CD4-positive, alpha-beta T cell treated with Interleukin-2 at 100 ng/mL for 4 hours (primary cell): ENCODE data around the gene MAP3K9.

Experiments used
- DNase-seq: peaks from one replicate; pipeline ENCODE4 v3.0.0-alpha.2; 2020; ENCODE audit warnings: low spot score

The MAP3K9 gene

DNA sequence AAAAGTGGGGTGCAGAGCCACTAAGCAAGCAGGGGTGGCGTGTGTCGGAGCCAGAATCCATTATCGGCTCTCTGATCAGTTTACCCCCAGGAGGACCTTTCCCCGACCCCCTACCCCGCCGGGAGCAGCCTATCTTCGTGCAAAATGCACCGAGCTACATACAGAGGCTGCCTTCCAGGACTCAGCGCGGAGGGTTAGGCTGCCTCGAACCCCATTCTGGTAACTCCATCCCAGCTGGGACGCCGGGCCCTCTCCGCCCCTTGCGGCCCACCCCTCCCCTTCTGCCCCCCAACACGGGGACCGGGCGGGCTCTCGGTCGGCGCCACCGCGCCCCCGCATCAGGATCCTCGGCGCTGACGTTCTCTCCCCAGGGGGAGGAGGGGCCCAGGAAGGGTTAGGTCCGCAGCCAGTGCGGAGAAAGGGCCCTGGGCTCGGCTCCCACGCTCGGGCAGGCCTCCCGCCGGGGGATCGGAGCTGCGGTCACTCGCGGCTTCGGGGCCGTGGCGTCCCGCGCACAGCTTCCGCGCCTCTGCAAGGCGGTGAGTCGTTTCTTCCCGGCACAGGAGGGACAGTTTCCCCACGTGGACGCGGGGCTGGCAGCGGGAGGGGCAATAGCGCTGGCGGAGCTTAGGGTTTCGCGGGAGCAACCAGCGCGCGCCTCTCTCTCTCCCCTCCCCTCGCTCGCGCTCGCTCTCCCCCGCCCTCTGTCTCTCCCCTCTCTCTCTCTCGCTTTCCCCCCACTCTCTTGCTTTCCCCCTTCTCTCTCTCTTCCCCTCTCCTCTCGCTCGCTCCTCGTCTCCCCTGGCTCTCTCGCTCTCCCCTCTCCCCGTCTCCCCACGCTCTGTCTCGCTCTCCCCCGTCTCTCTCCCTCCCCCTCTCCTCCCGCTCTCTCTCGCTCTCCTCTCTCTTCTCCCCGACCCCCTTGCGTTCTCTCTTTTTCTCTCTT lies 12.5 kb upstream of the MAP3K9 start:
- DNase-seq: peak; percentile 44

DNA sequence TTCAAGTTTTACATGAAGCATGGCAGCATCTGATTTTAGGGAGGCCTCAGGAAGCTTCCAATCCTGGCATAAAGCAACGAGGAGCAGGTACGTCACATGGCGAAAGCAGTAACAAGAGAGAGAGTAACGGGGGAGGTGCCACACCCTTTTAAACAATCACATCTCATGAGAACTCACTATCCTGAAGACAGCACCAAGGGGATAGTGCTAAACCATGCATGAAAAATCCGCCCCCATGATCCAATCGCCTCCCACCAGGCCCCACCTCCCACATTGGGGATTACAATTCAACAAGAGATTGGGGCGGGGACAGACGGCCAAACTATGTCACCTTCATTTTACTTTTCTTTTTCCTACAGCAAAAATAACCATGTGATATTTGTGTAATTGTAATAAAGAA lies 7.2 kb upstream of the MAP3K9 start:
- no peak for DNase-seq

DNA sequence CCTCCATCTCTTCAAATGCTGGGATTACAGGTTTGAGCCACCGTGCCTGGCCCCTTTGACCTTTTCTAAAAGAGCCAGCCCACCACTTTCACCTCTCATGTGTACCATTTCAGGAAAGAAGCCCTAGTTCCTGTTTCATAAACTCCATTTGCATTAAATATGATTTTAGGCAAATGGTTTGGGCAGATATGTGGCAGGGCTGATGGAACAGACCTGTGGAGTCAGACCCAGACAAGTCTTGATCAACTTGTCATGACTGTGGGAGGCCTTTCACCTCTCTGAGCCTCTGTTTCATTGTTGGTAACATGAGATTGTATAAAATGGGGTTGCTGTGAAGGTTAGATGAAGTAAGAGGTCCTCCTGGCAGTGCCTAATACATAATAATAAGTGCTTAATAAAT lies 5.2 kb upstream of the MAP3K9 start:
- no peak for DNase-seq

DNA sequence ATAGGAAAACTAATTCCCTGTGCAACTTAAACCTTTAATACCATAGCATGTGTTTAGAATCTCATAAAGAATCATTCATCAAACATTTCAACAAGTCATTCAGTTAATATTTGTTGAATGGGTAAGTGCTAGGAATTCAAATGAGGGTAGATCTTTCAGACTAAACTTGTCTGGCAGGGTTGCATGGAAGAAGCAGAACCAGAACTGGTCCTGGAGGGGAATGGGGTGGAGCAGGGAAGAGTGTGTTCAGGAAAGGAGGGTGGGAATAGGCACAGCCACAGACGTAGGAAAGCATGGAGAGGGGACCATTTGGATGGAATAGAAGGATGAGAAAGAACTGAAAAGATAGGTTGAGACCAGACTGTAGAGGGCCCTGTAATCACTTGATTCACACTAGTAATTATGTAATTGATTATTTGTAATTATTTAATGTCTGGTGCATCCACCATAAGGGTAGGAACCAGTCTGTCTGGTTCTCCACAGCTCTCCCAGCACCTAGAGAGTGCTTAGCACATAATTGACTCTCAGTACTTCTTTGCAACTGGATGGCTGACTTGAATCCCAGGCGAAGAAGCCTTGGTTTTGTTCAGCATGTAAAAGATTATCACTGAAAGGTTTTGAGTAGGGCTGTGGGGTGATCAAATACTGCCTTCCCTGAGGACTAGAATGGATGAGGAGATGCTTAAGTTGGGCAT lies 3.0 kb upstream of the MAP3K9 start:
- no peak for DNase-seq

DNA sequence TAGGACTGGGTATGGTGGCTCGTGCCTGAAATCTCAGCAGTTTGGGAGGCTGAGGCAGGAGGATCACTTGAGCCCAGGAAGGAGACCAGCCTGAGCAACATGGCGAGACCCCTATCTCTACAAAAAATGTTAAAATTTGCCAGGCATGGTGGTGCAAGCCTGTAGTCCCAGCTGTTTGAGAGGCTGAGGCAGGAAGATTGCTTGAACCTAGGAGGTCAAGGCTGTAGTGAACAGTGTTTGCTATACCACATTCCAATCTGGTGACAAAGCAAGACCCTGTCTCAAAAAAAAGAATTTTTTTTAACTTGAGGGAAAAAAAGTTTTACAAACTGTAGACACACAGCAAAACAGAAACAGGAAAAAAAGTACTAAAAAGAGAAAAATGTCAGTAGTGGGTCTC lies 2.3 kb upstream of the MAP3K9 start:
- DNase-seq: no peak

DNA sequence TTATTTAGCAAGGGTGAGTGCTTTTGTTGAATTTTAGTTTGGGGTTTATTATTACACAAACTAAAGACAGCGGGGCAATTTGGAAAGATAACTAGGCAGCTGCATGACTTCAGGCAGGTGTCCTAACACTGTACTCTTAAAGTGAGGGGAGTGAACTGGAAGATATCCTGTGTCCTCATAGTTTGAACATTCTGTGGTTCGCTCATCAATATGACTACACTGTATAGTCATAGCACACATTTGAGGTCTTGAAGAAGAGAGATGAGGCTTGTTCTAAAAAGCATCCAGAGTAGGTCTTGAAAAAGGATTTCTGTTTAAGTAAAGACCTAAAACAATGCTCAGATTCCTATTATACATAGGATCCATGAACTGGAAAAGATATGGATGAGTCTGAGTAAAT lies 1.7 kb upstream of the MAP3K9 start:
- no peak for DNase-seq

DNA sequence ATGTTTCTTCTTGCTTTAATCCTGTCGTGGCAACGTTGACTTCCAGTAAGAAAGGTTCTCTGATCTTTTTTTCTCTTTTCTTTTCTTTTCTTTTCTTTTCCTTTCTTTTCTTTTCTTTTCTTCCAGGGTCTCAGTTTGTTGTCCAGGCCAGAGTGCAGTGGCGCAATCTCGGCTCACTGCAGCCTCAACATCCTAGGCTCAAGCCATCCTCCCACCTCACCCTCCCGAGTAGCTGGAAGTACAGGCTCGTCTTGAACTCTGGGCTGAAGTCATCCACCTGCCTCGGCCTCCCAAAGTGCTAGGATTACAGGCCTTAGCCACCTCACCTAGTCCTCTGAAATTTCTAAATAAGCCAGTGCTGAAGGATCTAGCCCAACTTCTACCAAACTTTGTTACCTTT lies 1.3 kb upstream of the MAP3K9 start:
- DNase-seq: no peak

DNA sequence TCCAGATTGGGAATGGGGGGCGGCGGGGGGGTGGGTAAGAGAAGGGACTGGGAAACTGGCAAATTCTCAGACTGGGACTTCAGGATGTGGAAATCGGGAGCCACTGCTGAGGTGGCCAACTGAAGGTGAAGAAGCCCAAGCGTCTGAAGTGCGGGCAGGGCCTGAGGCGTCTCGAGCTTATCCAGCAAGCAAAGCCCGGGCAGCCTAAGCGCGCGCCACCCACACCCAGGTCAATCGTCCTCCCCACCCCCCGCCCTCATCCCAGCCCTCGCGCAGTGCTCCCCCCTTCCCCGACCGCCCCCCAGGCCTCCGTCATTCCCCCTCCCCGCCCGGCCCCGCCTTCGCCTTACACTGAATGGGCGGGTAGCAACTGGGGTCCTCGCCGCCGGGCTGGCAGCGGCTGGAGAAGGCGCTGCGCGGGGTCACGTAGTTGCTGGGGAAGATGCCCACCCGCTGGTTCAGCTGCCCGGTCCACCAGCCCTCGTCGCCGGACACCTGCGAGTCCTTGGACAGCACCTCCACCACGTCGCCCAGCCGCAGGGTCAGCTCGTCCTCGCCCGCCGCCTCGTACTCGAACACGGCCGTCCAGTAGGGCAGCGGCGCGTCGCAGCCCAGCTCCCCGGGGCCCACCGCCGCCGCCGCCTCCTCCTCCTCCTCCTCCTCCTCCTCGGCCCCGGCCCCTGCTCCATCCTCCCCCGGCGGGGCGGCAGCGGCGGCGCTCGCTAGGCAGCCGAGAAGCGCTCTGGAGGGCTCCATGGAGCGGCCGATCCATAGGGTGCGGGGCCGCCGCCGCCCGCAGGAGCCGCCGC lies 693 bp downstream of the MAP3K9 start:
- peak; percentile 17 for DNase-seq

DNA sequence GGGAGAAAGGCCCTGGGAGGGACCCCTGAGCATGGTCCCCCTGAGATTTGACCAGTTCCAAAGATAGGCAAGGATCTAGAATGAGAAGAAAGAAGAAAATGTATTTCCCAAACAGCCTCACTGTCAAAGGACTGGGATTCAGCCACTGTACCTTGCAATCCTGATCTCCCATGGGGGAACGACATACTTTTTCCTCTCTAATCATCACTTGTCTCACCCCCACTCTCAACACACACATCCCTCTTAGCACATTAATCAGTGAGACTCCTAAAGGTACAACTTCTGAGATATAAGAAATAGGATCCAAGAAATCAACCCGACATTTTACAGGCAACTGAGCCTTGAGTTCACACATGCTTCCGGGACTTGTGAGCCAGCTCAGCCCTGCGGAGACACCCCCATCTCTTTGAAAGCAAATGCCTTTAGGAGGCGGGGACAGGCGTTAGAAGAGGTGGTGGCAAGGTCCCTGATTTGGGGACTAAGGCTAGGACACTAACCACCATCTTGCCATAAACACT lies 1.4 kb downstream of the MAP3K9 start:
- peak; percentile 66 for DNase-seq

DNA sequence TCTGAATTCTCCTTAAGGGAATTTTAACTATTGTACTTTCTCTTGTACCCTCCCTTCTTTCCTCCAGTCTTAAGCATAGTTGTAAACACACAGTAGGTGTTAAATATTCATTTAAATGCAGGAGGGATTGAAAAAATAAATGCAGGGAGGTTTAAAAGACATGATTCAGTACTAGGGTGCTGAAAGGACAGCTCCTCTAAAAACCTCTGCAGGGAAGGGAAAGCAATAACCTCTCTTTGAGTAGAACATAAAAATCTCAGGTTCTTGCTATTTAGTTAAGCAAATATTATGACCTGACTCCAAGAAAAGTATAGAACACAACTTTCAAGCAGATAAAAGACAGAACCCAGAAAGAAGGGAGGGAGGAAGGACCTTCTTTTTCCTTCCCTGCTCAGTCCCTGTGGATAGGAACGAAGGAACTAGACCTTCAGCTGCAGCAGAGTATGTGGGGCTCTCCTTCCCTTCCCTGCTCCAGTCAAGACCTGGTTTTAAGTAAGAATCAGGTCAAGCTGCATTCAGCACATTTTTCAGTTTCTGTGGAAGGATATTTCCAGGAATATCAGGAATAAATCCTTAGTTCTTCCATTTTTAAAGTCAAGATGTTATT lies 4.7 kb downstream of the MAP3K9 start:
- no peak for DNase-seq

DNA sequence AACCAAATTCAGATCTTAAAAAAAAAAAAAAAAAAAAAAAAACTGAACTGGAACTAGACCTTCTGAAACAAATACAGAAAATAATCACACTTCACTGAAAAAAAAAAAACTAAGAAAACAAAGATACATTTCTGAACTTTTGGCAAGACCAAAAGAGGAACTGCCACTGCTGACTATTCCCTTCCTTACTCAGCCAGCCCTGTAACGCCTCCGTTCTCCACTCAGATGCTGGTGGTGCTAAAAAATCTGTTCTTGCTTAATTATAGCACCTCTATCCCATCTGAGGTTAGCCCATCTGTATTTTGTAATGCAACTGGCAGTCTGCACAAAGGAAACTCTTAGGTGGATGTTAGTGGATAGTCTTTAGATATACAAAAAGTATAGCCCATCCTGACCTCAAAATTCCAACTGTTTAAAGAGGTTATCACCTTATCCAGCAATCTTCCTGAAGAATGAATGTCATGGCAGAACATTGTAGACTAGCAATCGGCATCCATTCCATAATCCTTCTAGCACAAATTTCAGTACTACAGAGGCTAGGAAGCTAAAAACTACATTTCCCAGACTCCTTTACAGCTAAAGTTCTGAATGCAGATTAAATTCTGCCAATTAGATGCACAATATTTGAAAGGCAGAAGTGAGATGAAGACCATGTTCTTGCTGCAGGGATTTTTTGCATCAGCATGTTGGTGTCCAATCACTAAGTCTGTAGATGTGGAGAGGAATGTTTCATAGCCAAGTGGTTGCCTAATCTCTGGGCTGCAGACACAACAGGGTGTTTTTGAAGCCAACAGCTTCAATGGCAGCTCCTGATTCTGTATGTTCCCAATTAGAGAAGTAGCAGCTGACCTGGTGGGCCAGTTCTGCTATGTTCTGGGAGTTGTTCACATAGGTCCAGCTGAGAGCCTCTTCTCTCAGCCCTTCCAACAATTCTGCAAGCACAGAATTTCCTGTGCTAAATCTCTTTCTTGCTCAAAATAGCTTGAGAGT lies 5.7 kb downstream of the MAP3K9 start:
- DNase-seq: no peak

DNA sequence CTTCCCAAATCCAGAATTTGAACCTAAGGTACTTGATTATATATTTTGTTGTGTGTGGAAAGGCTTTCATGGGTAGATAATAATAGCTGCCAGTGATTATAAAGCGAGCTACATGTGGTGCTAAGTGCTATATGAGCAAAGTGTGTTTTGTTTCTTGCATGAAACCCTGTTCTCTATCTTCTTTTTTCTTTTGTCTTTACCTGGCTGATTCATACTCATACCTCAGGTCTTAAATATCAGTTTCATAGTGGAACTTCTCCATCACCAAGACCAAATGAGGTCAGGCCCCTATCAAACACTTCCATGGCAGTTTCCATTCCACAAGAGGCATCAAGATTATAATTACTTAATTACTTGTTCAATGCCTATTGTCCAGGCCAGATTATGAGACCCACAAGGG lies 6.9 kb downstream of the MAP3K9 start:
- DNase-seq: no peak

DNA sequence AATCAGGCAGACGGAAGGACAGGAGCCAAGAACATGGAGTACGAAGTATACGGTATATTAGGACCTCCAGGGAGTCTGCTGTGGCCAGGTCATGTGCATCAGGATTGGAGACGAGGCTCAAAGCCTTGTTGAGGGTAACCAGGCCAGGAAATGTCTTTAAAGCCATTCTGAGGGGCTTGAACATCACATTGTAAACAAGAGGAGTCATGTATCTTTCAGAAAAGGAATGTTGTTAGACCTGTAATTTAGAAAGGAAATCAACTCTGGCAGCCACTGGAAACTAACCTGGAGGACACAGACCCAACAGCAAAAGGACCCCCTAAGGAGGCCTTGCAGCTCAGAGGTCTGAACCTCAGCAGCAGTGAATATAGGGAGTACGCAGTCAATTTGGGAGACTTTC lies 7.5 kb downstream of the MAP3K9 start:
- no peak for DNase-seq

DNA sequence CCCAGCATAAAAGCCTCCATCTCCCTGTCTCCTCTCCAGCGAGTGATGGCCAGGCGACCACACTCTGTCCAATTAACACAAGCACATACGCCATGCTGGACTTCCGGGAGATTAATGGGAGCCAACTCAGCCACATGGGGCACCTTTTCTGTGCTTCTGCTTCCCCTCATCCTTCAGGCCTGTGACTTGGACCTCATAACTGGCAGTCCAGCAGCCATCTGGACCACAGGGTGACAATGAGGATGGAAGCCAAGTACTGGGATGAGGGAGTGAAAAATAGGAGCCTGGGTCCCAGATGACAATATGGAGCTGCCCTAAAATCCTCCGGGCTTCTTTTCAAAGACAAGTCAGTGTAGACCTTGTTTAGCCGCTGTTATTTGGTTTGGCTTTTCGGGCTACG lies 12.8 kb downstream of the MAP3K9 start:
- no peak for DNase-seq

DNA sequence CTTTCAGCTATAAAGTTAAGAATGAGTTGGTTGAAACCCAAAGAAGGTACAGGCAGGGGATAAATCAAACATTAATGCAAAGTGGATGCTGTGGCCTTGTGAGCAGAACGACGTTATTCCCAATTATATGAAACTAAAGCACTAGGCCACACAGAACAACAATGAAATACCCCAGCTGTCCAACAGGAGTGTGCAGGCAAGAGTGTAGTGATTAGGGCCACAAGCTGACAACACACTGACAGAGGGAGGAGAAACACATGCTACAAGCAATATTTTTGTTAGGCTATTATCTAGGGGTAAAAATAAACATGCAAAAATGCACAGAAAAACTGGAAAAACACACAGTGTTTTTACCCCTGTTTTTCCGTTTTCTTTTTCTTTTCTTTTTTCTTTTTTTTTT lies 15.0 kb downstream of the MAP3K9 start:
- no peak for DNase-seq

DNA sequence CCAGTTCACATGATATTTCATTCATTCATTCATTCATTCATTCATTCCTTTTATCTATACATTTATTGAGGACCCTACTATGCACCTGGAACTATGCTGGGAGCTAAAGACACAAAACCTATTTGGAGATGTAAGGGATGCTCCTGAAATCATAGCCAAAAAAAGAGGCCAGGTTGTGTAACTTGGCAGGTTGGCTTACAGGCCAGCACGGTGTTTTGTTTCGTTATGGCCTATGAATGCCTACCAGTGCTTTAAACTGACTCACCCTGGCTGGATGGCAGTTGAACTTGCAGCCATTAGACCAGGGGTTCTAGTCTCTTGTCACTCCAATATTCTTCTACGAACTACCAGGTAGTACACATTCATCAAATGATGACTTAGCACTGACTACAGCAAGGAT lies 15.7 kb downstream of the MAP3K9 start:
- DNase-seq: no peak

DNA sequence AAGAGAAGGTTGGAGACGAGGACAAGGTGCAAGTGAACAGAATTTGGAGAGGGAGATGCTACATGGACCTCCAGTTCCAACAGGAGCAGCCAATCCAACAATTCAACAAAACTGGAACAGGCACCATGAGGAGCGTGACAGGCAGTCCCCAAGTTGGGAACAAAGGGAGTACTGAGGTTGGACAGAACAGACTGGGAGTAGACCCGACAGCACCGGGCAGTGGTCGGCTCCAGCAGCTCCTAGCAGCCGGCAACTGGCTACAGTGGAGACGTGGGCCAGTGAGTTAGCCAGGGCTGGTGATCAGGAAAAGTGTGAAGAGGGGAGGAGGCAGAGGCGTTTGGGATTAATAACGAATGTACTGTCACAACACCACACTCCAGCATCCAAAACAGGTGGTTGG lies 16.4 kb downstream of the MAP3K9 start:
- DNase-seq: no peak

DNA sequence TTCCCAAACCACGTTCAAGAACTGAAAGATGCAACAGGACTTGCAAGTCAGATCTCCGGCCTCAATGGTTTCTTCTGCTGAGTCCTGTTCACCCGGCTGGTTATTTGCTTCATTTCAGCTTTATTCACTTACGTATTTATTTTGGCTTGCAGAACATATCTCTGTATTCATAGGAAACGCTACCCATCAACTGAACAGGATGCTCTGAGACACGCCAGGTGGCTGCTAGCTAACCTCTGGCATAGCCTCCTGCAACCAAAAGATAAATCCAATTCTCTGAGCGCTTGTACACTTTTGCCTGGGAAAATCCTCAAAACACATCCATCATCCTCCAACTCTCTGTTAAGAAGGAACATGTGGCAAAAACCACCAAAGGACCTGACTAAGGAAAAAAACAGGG lies 17.3 kb downstream of the MAP3K9 start:
- no peak for DNase-seq

DNA sequence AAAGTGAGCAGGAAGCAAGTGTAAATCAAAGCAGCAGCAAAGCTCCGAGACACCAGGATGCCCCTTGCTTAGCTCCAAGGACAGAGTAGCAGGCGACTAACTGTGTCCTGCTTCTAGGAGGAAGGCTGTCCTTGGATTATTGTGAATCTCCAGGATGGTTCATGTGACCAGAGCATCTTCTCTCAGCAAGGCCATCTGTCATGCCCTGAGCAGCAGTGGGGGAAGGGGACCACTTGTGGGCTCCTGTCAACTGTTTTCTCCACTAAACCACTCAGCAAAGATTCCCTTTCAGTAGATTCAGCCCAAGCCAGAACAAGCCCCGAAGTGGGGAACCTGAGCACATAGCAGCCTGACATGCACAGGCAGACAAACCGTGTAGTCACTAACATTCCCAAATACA lies 19.4 kb downstream of the MAP3K9 start:
- DNase-seq: no peak

DNA sequence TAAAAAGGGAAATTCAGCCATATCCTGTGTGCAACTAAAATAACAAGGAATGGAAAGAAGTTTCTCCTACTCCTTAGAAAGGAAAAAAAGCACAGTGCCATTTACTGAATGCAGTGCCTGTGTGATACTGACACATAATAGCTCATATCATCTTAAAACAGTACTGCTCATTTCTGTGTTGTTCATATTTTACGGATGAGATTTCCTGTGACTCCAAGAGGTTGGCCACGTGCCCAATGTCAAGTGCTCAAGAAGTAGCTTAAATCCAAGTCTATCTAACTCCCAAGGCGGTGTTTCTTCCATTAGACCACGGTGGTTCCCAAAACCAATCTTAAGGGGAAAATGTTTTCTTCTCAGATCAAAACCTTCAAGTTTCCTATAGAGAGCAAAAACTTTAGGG lies 20.0 kb downstream of the MAP3K9 start:
- DNase-seq: no peak

DNA sequence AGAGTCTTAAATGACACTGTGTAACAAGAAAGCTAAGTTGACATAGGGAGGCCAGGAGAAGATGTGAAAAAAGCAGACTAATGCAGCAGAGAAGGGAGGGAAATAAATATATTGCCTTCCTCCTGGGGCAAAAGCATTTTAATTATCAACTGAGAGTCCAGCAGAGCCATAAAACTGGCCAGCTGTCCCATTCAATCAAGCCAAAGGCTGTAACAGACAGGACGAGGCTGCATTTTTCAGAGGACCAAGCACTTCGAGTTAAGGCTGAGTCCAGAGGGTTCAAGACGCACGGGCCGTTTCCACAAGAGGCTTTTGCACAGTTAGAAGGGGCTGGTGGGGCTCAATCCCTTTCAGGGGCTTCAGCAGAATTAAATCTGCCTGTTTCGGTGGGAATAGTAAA lies 20.4 kb downstream of the MAP3K9 start:
- no peak for DNase-seq
